CD4-positive, alpha-beta T cell (primary cell): ENCODE data around the gene PRPH. TPM values are rescaled to one million over a fixed set of nuclear protein-coding genes. Genes with fewer than 3 reads are reported as not detected.
"Not testable (repeated sequence)": the region's sequence is repeated elsewhere in the genome, so short reads cannot be mapped to it uniquely, and the experiment has no call there.

ENCODE experiments used
- ATAC-seq: fragments of 200-7000 bp; cut with Tn5 transposase; one replicate; pipeline ENCODE4 v1.10.0; 2022; ENCODE audit warnings: mild to moderate bottlenecking; ENCODE audit not compliant: poor library complexity
- CTCF ChIA-PET: fragments of 350-600 bp; sonication (Branson Sonifier 250); formaldehyde crosslinking; loops from one replicate; lab custom pipeline; 2021; ENCODE audit warnings: antibody characterized with exemption, inconsistent platforms; lab: Charles Lee
- POLR2A ChIA-PET: fragments of 350-600 bp; sonication (Branson Sonifier 250); formaldehyde crosslinking; loops from one replicate; lab custom pipeline; 2021; ENCODE audit warnings: antibody characterized with exemption, inconsistent platforms; lab: Charles Lee
- DNase-seq, 14 experiments: peaks; one replicate each; pipeline ENCODE4 v3.0.0-alpha.2; 2013 to 2020; ENCODE audit warnings: mixed read lengths in 2 of 14
- H3K27ac ChIP-seq, 2 donors: one replicate each; pipeline versions ENCODE4 v1.5.1 to v1.7.0; 2013; ENCODE audit warnings: low read length in 2 of 2, low read depth in 1 of 2, mild to moderate bottlenecking in 1 of 2
- H3K27me3 ChIP-seq, 2 experiments: 1 replicate in 1 of 2; 2 replicates in 1 of 2; pipeline versions ENCODE4 v1.6.1 to v1.7.0; 2013; ENCODE audit warnings: low read length in 2 of 2, control low read depth in 1 of 2, mild to moderate bottlenecking in 1 of 2, moderate library complexity in 1 of 2; ENCODE audit not compliant: insufficient read depth in 2 of 2, control insufficient read depth in 1 of 2
- H3K36me3 ChIP-seq: one replicate; pipeline ENCODE4 v1.6.1; 2013; ENCODE audit warnings: low read length, control low read depth; ENCODE audit not compliant: insufficient read depth
- H3K4me1 ChIP-seq: one replicate; pipeline ENCODE4 v1.6.1; 2013; ENCODE audit warnings: low read length, control low read depth; ENCODE audit not compliant: insufficient read depth
- H3K4me3 ChIP-seq: one replicate; pipeline ENCODE4 v1.5.1; 2013; ENCODE audit warnings: mild to moderate bottlenecking, low read length, moderate library complexity
- H3K9me3 ChIP-seq, 2 experiments: 1 replicate in 1 of 2; 2 replicates in 1 of 2; pipeline versions ENCODE4 v1.6.1 to v1.7.0; 2013; ENCODE audit warnings: low read length in 2 of 2, mild to moderate bottlenecking in 2 of 2, control low read depth in 1 of 2, moderate library complexity in 1 of 2; ENCODE audit not compliant: control insufficient read depth in 1 of 2, insufficient read depth in 1 of 2
- H3K27ac Mint-ChIP-seq: one replicate; pipeline ENCODE4 v1.8.0; 2020; ENCODE audit warnings: mixed read lengths
- H3K27me3 Mint-ChIP-seq: one replicate; pipeline ENCODE4 v1.8.0; 2021; ENCODE audit warnings: mixed read lengths
- H3K36me3 Mint-ChIP-seq: one replicate; pipeline ENCODE4 v1.8.0; 2021; ENCODE audit warnings: low read depth, mixed read lengths
- H3K4me1 Mint-ChIP-seq: one replicate; pipeline ENCODE4 v1.8.0; 2021; ENCODE audit warnings: low read depth, mixed read lengths
- H3K4me3 Mint-ChIP-seq: one replicate; pipeline ENCODE4 v1.8.0; 2020; ENCODE audit warnings: mild to moderate bottlenecking, mixed read lengths
- H3K9me3 Mint-ChIP-seq: one replicate; pipeline ENCODE4 v1.8.0; 2020; ENCODE audit warnings: mixed read lengths
- intact Hi-C, 2 experiments: fragments of 100-400 bp; cut with DNase I in 1 of 2; cut with micrococcal nuclease in 1 of 2; formaldehyde crosslinking; loops; one replicate each; pipeline versions ENCODE4 v1.15.1 to v1.9.0; 2023 to 2025; cut with DNase I, micrococcal nuclease
- total RNA-seq, 174 experiments: library from RNA in 2 of 174; stranded (reverse) in 2 of 174; gene quantifications; one replicate each; pipeline ENCODE4 v1.2.3 and lab custom pipeline; 2021 to 2026
- TF ChIP-seq, protein P1 (sequence below): fragments of 200-600 bp; IDR thresholded peaks from one replicate; pipeline ENCODE4 v1.8.0; 2022; ENCODE audit warnings: antibody characterized with exemption, mild to moderate bottlenecking

PRPH gene
- total RNA-seq, 2 experiments from 2014 or later = 0.56 TPM; not detected in 1

GRCh38 chr12:49309386-49309785 is 14.4 kb downstream of the PRPH start:
- ChIA-PET CTCF (no interaction called here), POLR2A (no interaction called here)
- no peak overlapping the region for H3K27ac ChIP-seq
- Mint-ChIP-seq H3K9me3 (no peaks in the 10 kb centered on the region), H3K27ac (no peak overlapping the region), H3K4me1 (no peaks in the 10 kb centered on the region), H3K27me3 (peaks cover 43% of the 10 kb centered on the region), H3K4me3 (no peak overlapping the region), H3K36me3 (no peaks in the 10 kb centered on the region)
- TF ChIP-seq, protein P1, sequence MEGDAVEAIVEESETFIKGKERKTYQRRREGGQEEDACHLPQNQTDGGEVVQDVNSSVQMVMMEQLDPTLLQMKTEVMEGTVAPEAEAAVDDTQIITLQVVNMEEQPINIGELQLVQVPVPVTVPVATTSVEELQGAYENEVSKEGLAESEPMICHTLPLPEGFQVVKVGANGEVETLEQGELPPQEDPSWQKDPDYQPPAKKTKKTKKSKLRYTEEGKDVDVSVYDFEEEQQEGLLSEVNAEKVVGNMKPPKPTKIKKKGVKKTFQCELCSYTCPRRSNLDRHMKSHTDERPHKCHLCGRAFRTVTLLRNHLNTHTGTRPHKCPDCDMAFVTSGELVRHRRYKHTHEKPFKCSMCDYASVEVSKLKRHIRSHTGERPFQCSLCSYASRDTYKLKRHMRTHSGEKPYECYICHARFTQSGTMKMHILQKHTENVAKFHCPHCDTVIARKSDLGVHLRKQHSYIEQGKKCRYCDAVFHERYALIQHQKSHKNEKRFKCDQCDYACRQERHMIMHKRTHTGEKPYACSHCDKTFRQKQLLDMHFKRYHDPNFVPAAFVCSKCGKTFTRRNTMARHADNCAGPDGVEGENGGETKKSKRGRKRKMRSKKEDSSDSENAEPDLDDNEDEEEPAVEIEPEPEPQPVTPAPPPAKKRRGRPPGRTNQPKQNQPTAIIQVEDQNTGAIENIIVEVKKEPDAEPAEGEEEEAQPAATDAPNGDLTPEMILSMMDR = no peak
- H3K4me1 ChIP-seq = no peaks in the 10 kb centered on the region
- peaks cover 1 to 4% of the 10 kb centered on the region in 2 experiments for H3K27me3 ChIP-seq
- no peak for DNase-seq
- H3K9me3 ChIP-seq = no peaks in the 10 kb centered on the region
- ATAC-seq = no peak
- intact Hi-C loops = no loop called here
- no peaks in the 10 kb centered on the region for H3K36me3 ChIP-seq
- no peak overlapping the region for H3K4me3 ChIP-seq

DNA sequence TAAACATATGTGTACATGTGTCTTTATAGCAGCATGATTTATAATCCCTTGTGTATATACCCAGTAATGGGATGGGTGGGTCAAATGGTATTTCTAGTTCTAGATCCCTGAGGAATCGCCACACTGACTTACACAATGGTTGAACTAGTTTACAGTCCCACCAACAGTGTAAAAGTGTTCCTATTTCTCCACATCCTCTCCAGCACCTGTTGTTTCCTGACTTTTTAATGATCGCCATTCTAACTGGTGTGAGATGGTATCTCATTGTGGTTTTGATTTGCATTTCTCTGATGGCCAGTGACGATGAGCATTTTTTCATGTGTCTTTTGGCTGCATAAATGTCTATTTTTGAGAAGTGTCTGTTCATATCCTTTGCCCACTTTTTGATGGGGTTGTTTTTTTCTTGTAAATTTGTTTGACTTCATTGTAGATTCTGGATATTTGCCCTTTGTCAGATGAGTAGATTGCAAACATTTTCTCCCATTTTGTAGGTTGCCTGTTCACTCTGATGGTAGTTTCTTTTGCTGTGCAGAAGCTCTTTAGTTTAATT is 15.6 kb downstream of the PRPH start:
- H3K27me3 ChIP-seq, H3K4me3 ChIP-seq, intact Hi-C loops, H3K4me1 Mint-ChIP-seq, DNase-seq, H3K9me3 ChIP-seq, H3K4me1 ChIP-seq, H3K36me3 ChIP-seq, H3K27ac Mint-ChIP-seq, CTCF ChIA-PET, H3K27ac ChIP-seq, H3K9me3 Mint-ChIP-seq, POLR2A ChIA-PET, H3K36me3 Mint-ChIP-seq, H3K4me3 Mint-ChIP-seq, ATAC-seq: not testable (repeated sequence)
- peaks cover 43% of the 10 kb centered on the region for H3K27me3 Mint-ChIP-seq

DNA sequence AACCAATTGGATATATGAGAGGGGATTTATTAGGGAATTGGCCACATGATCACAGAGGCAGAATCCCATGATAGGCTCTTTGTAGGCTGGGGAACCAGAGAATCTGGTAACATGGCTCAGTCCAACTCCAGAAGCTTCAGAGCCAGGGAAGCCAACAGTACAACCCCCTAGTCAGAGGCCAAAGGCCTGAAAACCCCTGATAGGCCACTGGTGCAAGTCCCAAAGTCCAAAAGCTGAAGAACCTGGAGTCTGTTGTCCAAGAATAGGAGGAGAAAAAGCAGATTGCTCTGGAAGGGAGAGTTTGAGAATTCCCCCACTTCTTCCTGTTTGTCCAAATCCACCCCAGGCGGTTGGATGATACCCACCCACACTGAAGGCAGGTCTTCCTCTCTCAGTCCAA is 19.9 kb downstream of the PRPH start:
- no peaks in the 10 kb centered on the region for H3K36me3 Mint-ChIP-seq
- intact Hi-C loops = no loop called here
- CTCF ChIA-PET = no interaction called here
- Histone ChIP-seq H3K27ac (no peak overlapping the region), H3K27me3 (no peaks in the 10 kb centered on the region), H3K9me3 (no peaks in the 10 kb centered on the region), H3K4me3 (no peak overlapping the region), H3K4me1 (no peaks in the 10 kb centered on the region), H3K36me3 (no peaks in the 10 kb centered on the region)
- no peaks in the 10 kb centered on the region for H3K9me3 Mint-ChIP-seq
- POLR2A ChIA-PET = no interaction called here
- H3K4me1 Mint-ChIP-seq = no peaks in the 10 kb centered on the region
- no peak overlapping the region for H3K4me3 Mint-ChIP-seq
- DNase-seq (no peak), ATAC-seq (no peak)
- peaks cover 13% of the 10 kb centered on the region for H3K27me3 Mint-ChIP-seq
- TF ChIP-seq, protein P1 = no peak
- H3K27ac Mint-ChIP-seq = no peak overlapping the region

DNA sequence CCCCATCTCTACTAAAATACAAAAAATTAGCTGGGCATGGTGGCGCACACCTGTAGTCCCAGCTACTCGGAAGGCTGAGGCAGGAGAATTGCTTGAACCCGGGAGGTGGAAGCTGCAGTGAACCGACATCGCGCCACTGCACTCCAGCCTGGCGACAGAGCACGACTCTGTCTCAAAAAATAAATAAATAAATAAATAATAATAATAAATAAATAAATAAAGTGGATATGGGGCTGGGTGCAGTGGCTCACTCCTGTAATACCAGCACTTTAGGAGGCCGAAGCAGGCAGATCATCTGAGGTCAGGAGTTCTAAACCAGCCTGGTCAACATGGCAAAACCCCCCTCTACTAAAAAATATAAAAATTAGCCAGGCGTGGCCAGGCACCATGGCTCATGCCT is 22.2 kb downstream of the PRPH start:
- POLR2A ChIA-PET, H3K9me3 Mint-ChIP-seq, H3K4me3 Mint-ChIP-seq, H3K27ac ChIP-seq, H3K4me1 ChIP-seq, H3K27me3 Mint-ChIP-seq, DNase-seq, H3K27me3 ChIP-seq, ATAC-seq, intact Hi-C loops, H3K9me3 ChIP-seq, H3K4me3 ChIP-seq, H3K36me3 ChIP-seq, H3K27ac Mint-ChIP-seq, H3K4me1 Mint-ChIP-seq, H3K36me3 Mint-ChIP-seq: not testable (repeated sequence)
- CTCF ChIA-PET = interaction anchor here (1.0 kb wide), 1 partner anchor 25 kb away, joined by 3 read pairs; no protein-coding TSS in a partner anchor

DNA sequence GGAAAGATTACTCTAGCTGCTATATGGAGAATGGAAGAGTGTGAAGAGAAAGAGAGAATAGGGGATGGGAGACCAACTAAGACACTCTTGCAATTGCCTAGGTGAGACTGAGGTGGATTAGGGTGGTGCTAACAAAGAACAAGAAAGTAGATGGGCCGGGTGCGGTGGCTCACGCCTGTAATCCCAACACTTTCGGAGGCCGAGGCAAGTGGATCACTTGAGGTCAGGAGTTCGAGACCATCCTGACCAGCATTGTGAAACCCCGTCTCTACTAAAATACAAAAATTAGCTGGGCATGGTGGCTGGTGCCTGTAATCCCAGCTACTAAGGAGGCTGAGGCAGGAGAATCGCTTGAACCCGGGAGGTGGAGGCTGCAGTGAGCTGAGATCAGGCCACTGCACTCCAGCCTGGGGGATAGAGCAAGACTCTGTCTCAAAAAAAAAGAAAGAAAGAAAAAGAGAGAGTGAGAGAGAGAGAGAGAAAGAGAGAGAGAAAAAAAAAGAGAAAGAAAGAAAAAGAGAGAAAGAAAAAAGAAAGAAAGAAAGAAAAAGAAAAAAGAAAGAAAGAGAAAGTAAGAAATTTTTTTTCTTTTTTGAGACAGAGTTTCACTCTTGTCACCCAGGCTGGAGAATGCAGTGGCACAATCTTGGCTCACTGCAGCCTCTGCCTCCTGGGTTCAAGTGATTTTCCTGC is 25.6 kb downstream of the PRPH start:
- peak overlapping the region; percentile 79 for H3K4me3 Mint-ChIP-seq
- H3K27me3 ChIP-seq, H3K4me3 ChIP-seq, H3K36me3 ChIP-seq, H3K27me3 Mint-ChIP-seq, CTCF ChIA-PET, H3K36me3 Mint-ChIP-seq, ATAC-seq, DNase-seq, H3K9me3 Mint-ChIP-seq, H3K27ac ChIP-seq, H3K9me3 ChIP-seq, POLR2A ChIA-PET: not testable (repeated sequence)
- H3K4me1 ChIP-seq = peaks cover 19% of the 10 kb centered on the region
- intact Hi-C loops = loop anchor here in 1 of 2 experiments (5.0 kb wide), 1 partner anchor 188 kb away; the partner anchor contains the start of gene TUBA1B
- H3K4me1 Mint-ChIP-seq = peaks cover 19% of the 10 kb centered on the region
- peak overlapping the region; percentile 16 for H3K27ac Mint-ChIP-seq
